Measurements from ENCODE around the gene SCAMP4. TPM values are rescaled to one million over a fixed set of nuclear protein-coding genes. Genes with fewer than 3 reads are reported as not detected.

SCAMP4 gene
- total RNA-seq, 3 donors from 2014 or later: 57.2 to 61.3 (median 59.8) TPM

- TF ChIP-seq, protein P1, sequence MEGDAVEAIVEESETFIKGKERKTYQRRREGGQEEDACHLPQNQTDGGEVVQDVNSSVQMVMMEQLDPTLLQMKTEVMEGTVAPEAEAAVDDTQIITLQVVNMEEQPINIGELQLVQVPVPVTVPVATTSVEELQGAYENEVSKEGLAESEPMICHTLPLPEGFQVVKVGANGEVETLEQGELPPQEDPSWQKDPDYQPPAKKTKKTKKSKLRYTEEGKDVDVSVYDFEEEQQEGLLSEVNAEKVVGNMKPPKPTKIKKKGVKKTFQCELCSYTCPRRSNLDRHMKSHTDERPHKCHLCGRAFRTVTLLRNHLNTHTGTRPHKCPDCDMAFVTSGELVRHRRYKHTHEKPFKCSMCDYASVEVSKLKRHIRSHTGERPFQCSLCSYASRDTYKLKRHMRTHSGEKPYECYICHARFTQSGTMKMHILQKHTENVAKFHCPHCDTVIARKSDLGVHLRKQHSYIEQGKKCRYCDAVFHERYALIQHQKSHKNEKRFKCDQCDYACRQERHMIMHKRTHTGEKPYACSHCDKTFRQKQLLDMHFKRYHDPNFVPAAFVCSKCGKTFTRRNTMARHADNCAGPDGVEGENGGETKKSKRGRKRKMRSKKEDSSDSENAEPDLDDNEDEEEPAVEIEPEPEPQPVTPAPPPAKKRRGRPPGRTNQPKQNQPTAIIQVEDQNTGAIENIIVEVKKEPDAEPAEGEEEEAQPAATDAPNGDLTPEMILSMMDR (IDR thresholded peaks at IDR 0.05): no peak
- no peak for ATAC-seq
- H3K4me3 ChIP-seq: no peak overlapping the region
- intact Hi-C loops (cut with DNase I, micrococcal nuclease): no loop called here
- H3K36me3 ChIP-seq (ENCODE audit: low read depth): no peaks in the 10 kb centered on the region
- H3K9me3 ChIP-seq: no peaks in the 10 kb centered on the region
- no peak for DNase-seq
- H3K4me1 ChIP-seq (ENCODE audit: low read depth): peaks cover 8% of the 10 kb centered on the region
These were observed 44.3 kb downstream of the SCAMP4 start for GRCh38 chr19:1949304-1950101.

DNA sequence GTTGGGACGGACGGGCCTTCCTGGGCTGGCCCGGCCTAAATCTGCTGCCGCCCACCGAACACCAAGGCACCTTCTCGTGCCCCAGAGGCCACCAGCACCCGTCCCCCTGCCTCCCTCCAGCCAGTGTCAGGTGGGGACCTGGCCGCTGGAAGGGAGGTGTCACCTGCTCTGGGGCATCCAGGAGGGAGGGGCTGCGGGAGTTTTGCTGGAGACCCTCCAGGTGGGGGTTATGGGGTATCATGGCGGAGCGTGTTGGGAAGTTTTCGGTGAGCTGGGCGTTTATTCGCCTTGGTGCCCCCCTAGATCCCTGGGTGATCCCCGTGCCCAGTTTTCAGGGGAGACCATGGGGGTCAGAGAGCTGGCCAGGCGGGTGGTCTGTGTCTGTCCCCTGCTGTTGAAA lies 45.4 kb downstream of the SCAMP4 start:
- Histone ChIP-seq H3K9me3 (no peaks in the 10 kb centered on the region), H3K4me3 (no peak overlapping the region), H3K4me1 (ENCODE audit: low read depth) (peaks cover 3% of the 10 kb centered on the region), H3K36me3 (ENCODE audit: low read depth) (no peaks in the 10 kb centered on the region)
- TF ChIP-seq, protein P1 (IDR thresholded peaks at IDR 0.05): no peak
- DNase-seq: no peak
- ATAC-seq: no peak
- intact Hi-C loops (cut with DNase I, micrococcal nuclease): no loop called here

- no peaks in the 10 kb centered on the region for H3K36me3 ChIP-seq (ENCODE audit: low read depth)
These were observed 47.4 kb downstream of the SCAMP4 start for GRCh38 chr19:1952635-1953034.

GRCh38 chr19:1953037-1953436 lies 47.8 kb downstream of the SCAMP4 start:
- intact Hi-C loops (cut with DNase I, micrococcal nuclease): no loop called here
- H3K9me3 ChIP-seq: no peaks in the 10 kb centered on the region
- TF ChIP-seq, protein P1 (IDR thresholded peaks at IDR 0.05): no peak
- H3K36me3 ChIP-seq (ENCODE audit: low read depth): no peaks in the 10 kb centered on the region
- no peak for ATAC-seq
- no peak for DNase-seq
- H3K4me3 ChIP-seq: no peak overlapping the region
- H3K4me1 ChIP-seq (ENCODE audit: low read depth): no peaks in the 10 kb centered on the region

More at GRCh38 chr19:1952635-1953034, 47.4 kb downstream of the SCAMP4 start:
- intact Hi-C loops (cut with DNase I, micrococcal nuclease): no loop called here
- TF ChIP-seq, protein P1 (IDR thresholded peaks at IDR 0.05): no peak
- Histone ChIP-seq H3K4me3 (no peak overlapping the region), H3K4me1 (ENCODE audit: low read depth) (no peaks in the 10 kb centered on the region), H3K9me3 (no peaks in the 10 kb centered on the region)
- no peak for ATAC-seq
- DNase-seq: no peak

DNA sequence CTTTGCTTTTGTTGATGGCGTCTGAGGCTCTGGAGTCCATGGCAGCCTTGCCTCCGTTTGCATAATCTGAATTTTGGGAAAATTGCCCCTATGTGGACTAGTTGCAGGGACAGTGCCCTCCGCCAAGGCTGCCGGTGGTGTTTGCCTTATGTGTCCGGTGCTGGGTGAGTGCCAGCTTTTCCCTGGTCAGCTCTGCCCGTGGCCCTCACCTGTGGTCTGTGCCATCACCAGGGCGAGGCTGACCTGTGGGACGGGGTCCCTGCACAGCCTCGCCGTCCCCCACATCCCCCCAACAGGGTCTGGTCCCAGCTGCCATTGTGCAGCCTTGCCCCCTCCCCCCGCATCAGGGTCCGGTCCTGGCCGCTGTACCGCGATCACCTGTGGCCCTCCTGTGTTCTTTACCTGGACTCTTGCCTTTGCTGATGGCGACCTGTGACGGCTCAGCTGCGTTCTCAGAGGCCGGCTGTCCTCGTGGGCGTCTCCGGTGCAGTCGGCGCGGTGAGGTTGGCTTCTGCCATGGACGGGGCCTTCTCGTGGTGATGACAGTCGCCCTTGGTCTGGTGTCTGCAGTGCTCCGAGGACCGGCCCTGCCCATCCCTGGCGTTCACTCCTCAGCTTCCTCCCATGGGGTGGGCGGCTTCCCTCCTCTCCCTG lies 48.4 kb downstream of the SCAMP4 start:
- Histone ChIP-seq H3K36me3 (ENCODE audit: low read depth) (no peaks in the 10 kb centered on the region), H3K9me3 (no peaks in the 10 kb centered on the region), H3K4me1 (ENCODE audit: low read depth) (no peaks in the 10 kb centered on the region), H3K4me3 (no peak overlapping the region)
- TF ChIP-seq, protein P1 (IDR thresholded peaks at IDR 0.05): no peak
- DNase-seq: no peak
- intact Hi-C loops (cut with DNase I, micrococcal nuclease): no loop called here
- ATAC-seq: no peak

Data from mucosa of descending colon (tissue), 3 donors.